Loucy (cell line): Measurements from ENCODE around the gene NUS1.
"Not testable (repeated sequence)": the region's sequence is repeated elsewhere in the genome, so short reads cannot be mapped to it uniquely, and the experiment has no call there.

Experiments
- CTCF ChIP-seq: fragments of 200-600 bp; sonication (generic); conservative IDR thresholded peaks from 2 replicates; pipeline ENCODE4 v1.5.1; 2014; ENCODE audit warnings: mild to moderate bottlenecking, antibody characterized with exemption, low read length
- EZH2phosphoT487 ChIP-seq: fragments of 200-600 bp; IDR thresholded peaks from 2 replicates; pipeline ENCODE4 v1.6.1; 2018; ENCODE audit warnings: antibody characterized with exemption, mild to moderate bottlenecking, moderate library complexity, borderline replicate concordance

- not testable (repeated sequence) for TF ChIP-seq CTCF, EZH2phosphoT487
Measured at GRCh38 chr6:117689584-117689983, 14.3 kb downstream of the NUS1 start.
